Ramos (cell line): Measurements from ENCODE around the gene ZNF564.
"Not testable (repeated sequence)": the region's sequence is repeated elsewhere in the genome, so short reads cannot be mapped to it uniquely, and the experiment has no call there.

Source experiments
- in situ Hi-C: fragments of 300-500 bp; cut with MboI; formaldehyde crosslinking; loops from one replicate; pipeline ENCODE4 v1.14.3; 2022; ENCODE audit warnings: low sequenced_read_pairs; ENCODE audit not compliant: unreplicated experiment

ZNF564 gene

GRCh38 chr19:12551060-12551832, at the start of gene ZNF564:
ZNF564 (minus strand) TSS chr19:12551482; CDS start chr19:12551332, 150 bp downstream.
- in situ Hi-C loops = no loop called here

- in situ Hi-C loops = no loop called here
These were observed 46.3 kb upstream of the ZNF564 start for GRCh38 chr19:12597594-12597993.

GRCh38 chr19:12596927-12597548, 45.8 kb upstream of the ZNF564 start:
- in situ Hi-C loops = no loop called here

- in situ Hi-C loops = no loop called here
These were observed 45.2 kb upstream of the ZNF564 start for GRCh38 chr19:12596485-12596884.

- in situ Hi-C loops = no loop called here
These were observed 29.8 kb upstream of the ZNF564 start for GRCh38 chr19:12581100-12581499.

- in situ Hi-C loops = no loop called here
These were observed 29.0 kb upstream of the ZNF564 start for GRCh38 chr19:12580180-12580694.

- in situ Hi-C loops = no loop called here
These were observed 27.4 kb upstream of the ZNF564 start for GRCh38 chr19:12578641-12579040.

- in situ Hi-C loops = no loop called here
These were observed 22.8 kb upstream of the ZNF564 start for GRCh38 chr19:12574036-12574435.

GRCh38 chr19:12567951-12568350, 16.7 kb upstream of the ZNF564 start:
- in situ Hi-C loops = no loop called here

- in situ Hi-C loops = not testable (repeated sequence)
These were observed 15.1 kb upstream of the ZNF564 start for GRCh38 chr19:12566380-12566779.

- in situ Hi-C loops = loop anchor here (5.0 kb wide), 1 partner anchor 108 kb away; no protein-coding TSS in a partner anchor
These were observed 12.9 kb upstream of the ZNF564 start for GRCh38 chr19:12564016-12564664.

GRCh38 chr19:12555456-12555930, 4.2 kb upstream of the ZNF564 start:
- in situ Hi-C loops = no loop called here

GRCh38 chr19:12546903-12547302, 4.4 kb downstream of the ZNF564 start:
- in situ Hi-C loops = no loop called here

- in situ Hi-C loops = no loop called here
These were observed 5.2 kb downstream of the ZNF564 start for GRCh38 chr19:12546068-12546467.

- in situ Hi-C loops = no loop called here
These were observed 6.0 kb downstream of the ZNF564 start for GRCh38 chr19:12545267-12545666.

GRCh38 chr19:12544401-12544876, 6.8 kb downstream of the ZNF564 start:
- in situ Hi-C loops = no loop called here

GRCh38 chr19:12543855-12544254, 7.4 kb downstream of the ZNF564 start:
- in situ Hi-C loops = no loop called here

- in situ Hi-C loops = no loop called here
These were observed 24.0 kb downstream of the ZNF564 start for GRCh38 chr19:12527034-12527836.

- in situ Hi-C loops = no loop called here
These were observed 24.7 kb downstream of the ZNF564 start for GRCh38 chr19:12526542-12526941.

- in situ Hi-C loops = no loop called here
These were observed 29.3 kb downstream of the ZNF564 start for GRCh38 chr19:12521996-12522395.
